ENCODE data around the gene ZNF618.

The ZNF618 gene

GRCh38 chr9:113873926-113874325 lies 2.2 kb upstream of the ZNF618 start:
- TF ChIP-seq, protein P1, sequence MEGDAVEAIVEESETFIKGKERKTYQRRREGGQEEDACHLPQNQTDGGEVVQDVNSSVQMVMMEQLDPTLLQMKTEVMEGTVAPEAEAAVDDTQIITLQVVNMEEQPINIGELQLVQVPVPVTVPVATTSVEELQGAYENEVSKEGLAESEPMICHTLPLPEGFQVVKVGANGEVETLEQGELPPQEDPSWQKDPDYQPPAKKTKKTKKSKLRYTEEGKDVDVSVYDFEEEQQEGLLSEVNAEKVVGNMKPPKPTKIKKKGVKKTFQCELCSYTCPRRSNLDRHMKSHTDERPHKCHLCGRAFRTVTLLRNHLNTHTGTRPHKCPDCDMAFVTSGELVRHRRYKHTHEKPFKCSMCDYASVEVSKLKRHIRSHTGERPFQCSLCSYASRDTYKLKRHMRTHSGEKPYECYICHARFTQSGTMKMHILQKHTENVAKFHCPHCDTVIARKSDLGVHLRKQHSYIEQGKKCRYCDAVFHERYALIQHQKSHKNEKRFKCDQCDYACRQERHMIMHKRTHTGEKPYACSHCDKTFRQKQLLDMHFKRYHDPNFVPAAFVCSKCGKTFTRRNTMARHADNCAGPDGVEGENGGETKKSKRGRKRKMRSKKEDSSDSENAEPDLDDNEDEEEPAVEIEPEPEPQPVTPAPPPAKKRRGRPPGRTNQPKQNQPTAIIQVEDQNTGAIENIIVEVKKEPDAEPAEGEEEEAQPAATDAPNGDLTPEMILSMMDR (IDR thresholded peaks at IDR 0.05): no peak

DNA sequence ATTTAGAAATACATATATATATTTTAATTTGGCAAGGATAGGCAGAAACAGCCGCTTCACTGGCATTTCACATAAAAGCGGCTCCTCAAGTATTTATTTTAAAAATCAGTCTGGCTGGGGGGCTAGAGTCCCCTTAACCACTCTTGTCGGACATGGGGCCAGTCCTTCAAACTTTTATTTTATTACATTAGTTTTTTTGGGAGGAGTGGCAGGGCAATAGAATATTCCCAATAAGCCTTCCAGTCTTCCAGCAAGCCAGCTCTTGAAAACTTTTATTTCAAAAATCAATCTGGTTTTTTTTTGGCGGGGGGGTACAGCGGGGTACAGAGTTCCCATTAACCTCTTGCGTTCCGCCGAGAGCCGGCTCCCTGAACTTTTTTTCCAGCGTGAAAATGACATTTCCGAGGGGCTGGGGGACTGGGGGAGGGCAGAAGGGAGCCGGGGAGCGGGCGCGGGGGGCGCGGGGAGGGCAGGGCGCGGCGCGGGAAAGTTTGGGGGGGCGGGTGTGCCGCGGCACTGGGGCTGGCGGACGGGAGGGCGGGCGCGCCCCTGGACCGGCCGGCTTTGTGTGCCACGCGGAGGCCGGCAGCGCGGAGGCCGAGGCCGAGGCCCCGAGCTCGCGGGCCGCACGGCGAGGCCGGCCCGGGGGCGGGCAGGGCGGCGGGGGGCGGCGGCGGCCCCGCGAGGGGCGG lies 504 bp upstream of the ZNF618 start:
- TF ChIP-seq, protein P1 (IDR thresholded peaks at IDR 0.05): no peak

- TF ChIP-seq, protein P1 (IDR thresholded peaks at IDR 0.05): peak; percentile 15; the same call in 1 of the 2 replicates
Measured at GRCh38 chr9:113876993-113877368, 872 bp downstream of the ZNF618 start.

DNA sequence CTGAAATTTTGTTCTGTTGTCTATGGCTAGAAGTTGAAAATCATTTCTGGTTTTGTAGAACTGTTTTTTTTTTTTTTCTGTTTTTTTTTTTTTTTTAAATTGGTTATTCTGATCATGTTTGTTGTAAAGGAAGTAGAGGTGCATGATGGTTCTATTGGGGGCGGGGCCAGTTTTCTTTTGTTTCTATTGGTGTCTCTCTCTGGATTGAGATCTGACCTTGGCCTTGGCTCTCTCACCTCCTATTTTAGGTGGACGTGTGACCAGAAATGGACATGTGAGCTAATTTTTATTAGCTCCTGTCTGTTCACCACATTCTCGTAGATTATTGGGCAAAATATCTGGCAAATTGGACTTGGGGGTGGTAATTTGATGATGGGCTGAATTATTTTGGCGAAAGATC lies 3.2 kb downstream of the ZNF618 start:
- TF ChIP-seq, protein P1 (IDR thresholded peaks at IDR 0.05): no peak

- TF ChIP-seq, protein P1 (IDR thresholded peaks at IDR 0.05): no peak
Measured at GRCh38 chr9:113879911-113880310, 3.8 kb downstream of the ZNF618 start.

- TF ChIP-seq, protein P1 (IDR thresholded peaks at IDR 0.05): no peak
Measured at GRCh38 chr9:113882181-113882580, 6.1 kb downstream of the ZNF618 start.

DNA sequence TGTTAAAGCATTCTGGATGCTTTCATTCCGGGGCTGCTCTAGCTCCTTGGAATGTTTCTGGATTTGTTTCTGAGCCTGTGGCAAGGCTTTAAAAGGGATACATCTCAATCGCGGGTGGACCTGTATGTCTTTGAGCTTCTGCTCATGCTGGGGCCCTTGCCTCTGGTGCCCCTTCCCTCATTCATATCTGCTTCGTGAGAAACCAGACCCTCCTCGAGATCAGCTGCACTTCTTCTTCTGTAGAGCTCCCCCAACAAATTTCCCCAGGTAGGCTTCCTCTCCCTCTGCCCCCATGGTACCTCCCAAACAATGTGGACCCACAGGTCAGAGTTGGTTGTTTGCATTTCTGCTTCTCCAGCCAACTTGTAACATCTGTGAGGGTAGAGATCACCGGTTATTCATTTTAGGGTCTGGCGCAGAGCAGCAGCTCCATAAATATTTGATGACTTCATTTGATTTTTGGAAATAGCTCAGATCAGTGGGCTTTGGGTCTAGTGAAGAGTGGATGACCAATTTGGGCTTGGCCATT lies 6.6 kb downstream of the ZNF618 start:
- TF ChIP-seq, protein P1 (IDR thresholded peaks at IDR 0.05): no peak

All from LNCAP (cell line).